HG02973 (cell line): ENCODE data around the gene TULP4.
"Not testable (repeated sequence)": the region's sequence is repeated elsewhere in the genome, so short reads cannot be mapped to it uniquely, and the experiment has no call there.

Experiments
- ATAC-seq: cut with Tn5 transposase; IDR thresholded peaks from one replicate; pipeline ENCODE4 v1.9.1; 2021; ENCODE audit warnings: moderate library complexity; ENCODE audit not compliant: unreplicated experiment

TULP4 gene

DNA sequence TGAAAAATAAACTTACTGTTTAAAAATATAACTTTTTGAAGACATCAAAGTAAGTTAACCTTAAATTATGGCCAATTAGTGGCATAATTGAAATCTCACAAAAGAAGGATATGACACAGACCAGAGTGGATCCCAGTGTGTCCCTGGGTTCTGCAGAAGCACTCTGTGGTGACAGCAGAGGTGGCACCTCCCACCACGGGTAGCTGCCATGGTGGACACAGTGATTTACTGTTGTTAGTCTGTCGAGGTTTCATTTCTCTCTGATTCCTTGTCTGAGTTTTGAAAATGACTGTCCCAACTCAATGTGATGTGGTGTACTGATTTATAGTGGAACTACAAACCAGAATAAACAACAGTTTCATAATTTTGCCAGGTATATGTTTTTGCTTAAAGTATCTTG lies 76.5 kb downstream of the TULP4 start:
- ATAC-seq, result no peak

- ATAC-seq, result no peak
Measured at GRCh38 chr6:158389193-158389919, 77.1 kb downstream of the TULP4 start.

DNA sequence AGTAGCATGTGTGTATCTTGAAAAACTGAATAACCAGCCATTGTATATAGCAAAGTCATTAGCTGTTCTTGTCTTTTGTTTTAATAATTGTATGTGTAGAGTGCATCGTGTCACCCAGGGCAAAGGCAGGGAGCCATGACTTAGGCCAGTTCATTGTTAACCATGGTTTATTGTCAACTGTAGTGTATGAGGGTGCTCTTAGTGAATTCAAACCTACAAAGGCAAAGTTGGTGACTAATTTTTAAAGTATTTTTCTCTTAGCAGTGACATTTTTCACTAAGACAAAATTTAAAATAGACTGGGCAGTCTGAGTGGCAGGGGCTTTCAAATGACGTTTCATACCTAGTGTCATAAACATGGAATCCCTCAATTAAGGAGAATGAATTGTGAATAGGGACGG lies 79.0 kb downstream of the TULP4 start:
- ATAC-seq, result no peak

GRCh38 chr6:158391977-158392376 lies 79.7 kb downstream of the TULP4 start:
- ATAC-seq, result not testable (repeated sequence)

GRCh38 chr6:158396136-158396535 lies 83.9 kb downstream of the TULP4 start:
- ATAC-seq, result no peak

GRCh38 chr6:158397578-158397977 lies 85.3 kb downstream of the TULP4 start:
- ATAC-seq, result no peak

GRCh38 chr6:158398252-158399024 lies 86.2 kb downstream of the TULP4 start:
- no peak for ATAC-seq

DNA sequence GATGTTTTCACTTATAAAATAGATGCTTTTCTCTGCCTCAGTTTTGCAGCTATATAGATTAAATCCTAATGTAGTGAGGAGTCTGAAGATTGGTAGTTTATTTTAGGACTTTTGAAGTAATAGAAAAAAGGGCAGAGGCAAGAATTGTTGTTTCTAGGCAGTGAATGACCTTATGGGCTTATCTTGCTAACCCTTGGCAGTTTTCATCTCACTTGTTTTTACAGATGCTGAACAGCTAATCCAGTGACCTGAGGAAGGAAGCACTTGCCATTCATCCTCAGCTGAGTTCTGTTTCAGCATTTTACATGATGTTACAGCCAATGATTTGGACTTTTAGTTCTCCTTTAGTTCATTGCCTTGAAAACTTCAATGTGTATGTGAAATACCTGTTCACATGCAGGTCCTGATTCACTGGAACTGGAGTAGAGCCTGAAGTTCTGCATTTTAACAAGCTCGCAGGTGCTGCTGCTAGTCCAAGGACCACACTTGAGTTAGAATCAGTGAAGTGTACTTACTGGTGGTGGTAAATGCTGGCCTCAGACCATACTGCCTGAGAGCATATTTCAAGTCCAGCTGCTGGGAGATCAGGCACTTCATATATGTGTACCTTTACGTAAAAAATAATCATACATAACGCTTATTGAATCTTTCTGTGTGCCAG lies 86.9 kb downstream of the TULP4 start:
- no peak for ATAC-seq

DNA sequence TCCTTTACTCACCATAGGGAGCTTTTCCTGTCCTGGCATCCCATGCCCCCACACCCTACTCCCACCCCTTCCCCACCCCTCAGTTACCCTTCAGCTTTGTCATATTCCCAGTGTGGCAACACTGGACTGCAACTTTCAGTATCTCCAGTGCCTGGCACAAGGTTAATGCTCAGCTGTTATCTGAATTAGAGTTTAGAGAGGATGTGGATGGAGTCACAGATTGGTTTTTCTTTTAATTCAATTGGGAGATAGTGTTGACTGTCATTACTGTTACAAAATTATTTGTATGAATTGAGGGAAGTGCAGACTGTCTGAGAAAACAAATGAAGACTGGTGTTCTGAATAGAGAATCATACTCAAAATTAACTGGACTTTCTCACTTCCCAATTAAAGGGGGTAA lies 89.9 kb downstream of the TULP4 start:
- ATAC-seq, result no peak

DNA sequence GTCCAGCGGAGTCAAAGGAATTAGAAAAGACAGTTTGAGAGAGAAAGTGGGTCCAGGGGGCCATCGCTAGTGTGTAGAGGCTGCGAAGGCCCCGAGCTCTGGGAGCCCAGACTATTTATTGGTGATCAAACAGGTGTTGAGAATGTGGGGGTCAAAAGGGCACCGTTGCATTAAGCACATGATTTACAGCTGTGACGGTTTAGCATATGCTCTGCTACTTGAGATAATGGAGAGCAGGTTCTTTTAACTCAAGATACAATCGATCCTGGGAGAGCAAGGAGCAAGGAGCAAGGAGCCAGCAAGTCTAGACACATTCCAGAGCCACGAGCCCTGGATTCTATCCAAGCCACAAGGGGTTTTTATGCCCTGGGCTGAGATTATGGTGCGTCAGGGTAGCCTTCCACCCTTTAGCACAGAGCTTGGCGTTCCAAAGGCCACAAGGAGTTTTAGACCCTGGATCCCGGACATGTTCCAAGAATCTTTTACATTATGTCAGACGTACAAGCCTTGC lies 93.1 kb downstream of the TULP4 start:
- ATAC-seq, result not testable (repeated sequence)

DNA sequence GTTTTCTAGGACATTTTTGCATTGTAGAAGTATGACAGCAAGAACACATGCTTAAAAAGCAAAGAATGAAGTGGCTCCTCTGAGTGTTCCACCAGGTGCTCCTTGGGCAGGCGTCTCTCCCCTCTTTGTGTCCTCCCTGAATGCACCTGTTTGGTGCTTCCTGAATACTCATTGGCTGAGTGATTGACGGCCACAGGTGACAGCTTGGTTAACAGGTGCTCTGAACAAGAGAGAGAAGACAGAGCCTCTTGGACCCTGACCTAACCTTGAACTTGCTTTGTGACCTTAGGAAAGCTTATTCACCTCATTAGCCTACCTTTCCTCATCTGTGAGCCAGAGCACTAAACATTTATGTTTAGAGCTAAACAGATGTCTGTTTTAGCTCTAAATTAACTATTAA lies 93.7 kb downstream of the TULP4 start:
- no peak for ATAC-seq

GRCh38 chr6:158406736-158407135 lies 94.5 kb downstream of the TULP4 start:
- ATAC-seq, result no peak

DNA sequence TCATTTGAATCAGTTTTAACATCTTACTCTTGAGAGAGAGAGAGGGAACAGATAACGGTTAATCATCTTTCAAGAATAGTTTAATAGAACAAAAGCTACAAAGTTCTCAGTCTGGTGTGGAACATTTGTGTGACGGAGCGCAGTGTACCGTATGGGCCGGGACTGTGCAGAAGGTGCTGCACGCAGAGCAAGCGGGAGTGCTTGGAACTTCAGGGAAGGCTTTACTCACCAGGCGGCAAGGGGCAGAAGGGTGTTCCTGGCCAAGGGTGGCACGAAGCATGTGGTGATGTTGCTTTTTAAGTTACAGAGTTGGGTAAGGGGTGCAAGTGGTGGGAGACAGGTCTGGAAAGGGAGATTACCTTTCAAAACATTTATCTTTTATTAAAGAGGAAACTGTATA lies 95.7 kb downstream of the TULP4 start:
- ATAC-seq, result no peak

DNA sequence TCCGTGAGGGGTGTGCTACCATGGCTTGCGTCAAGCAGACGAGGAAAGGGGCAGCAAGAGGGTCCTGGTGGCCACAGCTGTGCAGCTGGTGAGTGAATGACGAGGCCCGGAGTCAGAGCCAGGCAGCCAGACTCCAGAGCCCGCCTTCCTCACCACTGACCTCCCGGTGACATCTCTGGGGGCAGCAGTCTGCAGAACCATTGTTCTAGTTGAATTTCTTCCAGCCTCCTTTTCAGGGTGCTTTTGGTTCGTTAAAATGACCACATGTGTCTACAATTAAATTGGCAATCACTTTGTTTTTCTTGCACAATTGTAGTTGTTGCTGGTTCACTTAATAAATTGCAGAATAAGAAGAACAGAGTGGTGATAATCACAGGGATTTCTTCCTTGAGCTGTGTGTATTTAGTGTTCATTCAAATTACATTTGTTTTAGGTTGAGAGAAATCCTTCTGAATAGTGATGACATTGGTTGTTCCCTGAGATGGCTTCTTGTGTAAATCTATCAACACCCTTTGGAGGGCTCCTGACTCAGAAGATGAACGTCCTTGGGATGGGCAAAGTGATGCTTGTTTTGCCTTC lies 96.4 kb downstream of the TULP4 start:
- no peak for ATAC-seq

DNA sequence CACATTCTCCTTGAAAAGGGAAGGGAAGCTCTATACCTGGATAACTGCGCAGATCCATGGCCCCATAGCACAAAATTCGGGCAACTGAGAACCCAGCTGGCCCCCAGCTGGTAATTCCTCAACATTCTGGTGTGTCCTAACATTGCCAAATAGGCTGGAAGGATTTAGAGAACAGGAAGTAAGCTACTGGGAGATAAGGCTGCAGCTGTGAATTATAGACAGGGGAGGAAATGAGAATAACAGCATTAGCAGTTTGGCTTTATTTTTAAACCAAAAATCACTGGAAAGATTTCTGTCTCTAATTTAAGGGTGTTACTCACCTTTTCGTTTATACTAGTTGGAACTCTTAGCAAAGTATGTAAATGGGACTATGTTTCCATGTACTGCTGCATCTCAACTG lies 97.2 kb downstream of the TULP4 start:
- no peak for ATAC-seq

GRCh38 chr6:158410784-158411183 lies 98.5 kb downstream of the TULP4 start:
- ATAC-seq, result no peak

- ATAC-seq, result no peak
Measured at GRCh38 chr6:158411998-158412397, 99.7 kb downstream of the TULP4 start.

- no peak for ATAC-seq
Measured at GRCh38 chr6:158413028-158413427, 100.8 kb downstream of the TULP4 start.

GRCh38 chr6:158413814-158414565 lies 101.7 kb downstream of the TULP4 start:
- ATAC-seq, result no peak

DNA sequence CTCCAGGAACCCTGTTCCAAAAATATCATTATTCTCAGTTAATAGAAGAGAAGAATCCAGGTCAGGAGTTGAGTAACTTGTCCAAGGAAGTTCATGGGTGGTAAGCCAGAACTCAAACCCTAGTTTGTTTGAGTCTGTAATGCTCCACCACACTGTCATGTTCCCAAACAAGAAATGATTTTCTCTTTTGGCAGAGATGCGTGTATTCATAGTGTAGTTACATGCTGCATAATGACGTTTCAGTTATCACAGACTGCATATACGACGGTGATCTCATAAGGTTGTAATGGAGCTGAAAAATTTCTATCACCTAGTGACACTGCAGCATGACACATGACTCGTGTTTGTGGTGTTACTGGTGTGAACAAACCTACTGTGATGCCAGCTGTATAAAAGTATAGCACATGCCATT lies 102.6 kb downstream of the TULP4 start:
- no peak for ATAC-seq

DNA sequence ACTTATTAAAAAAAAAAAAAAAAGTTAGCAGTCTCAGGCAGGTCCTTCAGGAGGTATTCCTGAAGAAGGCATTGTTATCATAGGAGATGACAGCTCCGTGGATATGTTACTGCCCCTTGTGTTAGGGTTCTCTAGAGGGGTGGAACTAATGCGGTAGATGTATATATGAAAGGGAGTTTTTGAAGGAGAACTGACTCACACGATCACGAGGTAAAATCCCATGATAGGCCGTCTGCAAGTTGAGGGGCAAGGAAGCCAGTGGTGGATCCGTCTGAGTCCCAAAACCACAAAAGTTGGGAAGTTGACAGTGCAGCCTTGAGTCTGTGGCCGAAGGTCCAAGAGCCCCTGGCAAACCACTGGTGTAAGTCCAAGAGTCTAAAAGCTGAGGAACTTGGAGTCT lies 103.4 kb downstream of the TULP4 start:
- ATAC-seq, result no peak
